ENCODE data around the gene ANKUB1. TPM values are rescaled to one million over a fixed set of nuclear protein-coding genes. Genes with fewer than 3 reads are reported as not detected.

The ANKUB1 gene
- total and polyA plus RNA-seq, 10 of the 15 experiments (the other 5 are each of a cell fraction or from before 2014, with no cell fraction given), result 0.08 TPM; not detected in 9

GRCh38 chr3:149752051-149752787 lies 40.1 kb downstream of the ANKUB1 start, which contains the start of gene COMMD2 (continued):
- TF ChIP-seq YBX1 (IDR thresholded peaks at IDR 0.05), result no peak
- TF ChIP-seq MTA3 (IDR thresholded peaks at IDR 0.05; ENCODE audit: borderline replicate concordance, low read length), result no peak; the same call in 1 of the 2 replicates
- TF ChIP-seq ATF2 (IDR thresholded peaks at IDR 0.05; ENCODE audit: low read length), result peak; percentile 76
- no peak for TF ChIP-seq ZNF622 (IDR thresholded peaks at IDR 0.05)
- peak; percentile 92 for TF ChIP-seq POLR2AphosphoS5 (IDR thresholded peaks at IDR 0.05; ENCODE audit: low read length)
- no peak for TF ChIP-seq MYC (IDR thresholded peaks at IDR 0.05; ENCODE audit: insufficient read depth, insufficient read length, insufficient replicate concordance, low read length, severe bottlenecking)
- no peak for TF ChIP-seq BMI1 (IDR thresholded peaks at IDR 0.05; ENCODE audit: borderline replicate concordance)
- peak; percentile 72; the same call in 1 of the 2 replicates for TF ChIP-seq CBFB (IDR thresholded peaks at IDR 0.05; ENCODE audit: low read depth)
- TF ChIP-seq ATF7 (IDR thresholded peaks at IDR 0.05; ENCODE audit: low read depth), result peak; percentile 73

GRCh38 chr3:149751551-149751950 lies 40.8 kb downstream of the ANKUB1 start:
- H3K4me1 ChIP-seq (ENCODE audit: control insufficient read depth, insufficient read depth, low read length), result no peaks in the 10 kb centered on the region
- H3K27me3 ChIP-seq (replicated peaks in 1 of 2; ENCODE audit: control insufficient read depth in 2 of 2, insufficient read depth in 2 of 2, low read length in 1 of 2), result no peaks in the 10 kb centered on the region
- H3K4me3 ChIP-seq, result peak overlapping the region; percentile 85
- H3K27ac ChIP-seq (ENCODE audit: control insufficient read depth, insufficient read depth), result no peak overlapping the region
- DNase-seq (ENCODE audit: low read depth, low spot score) (no peak), ATAC-seq (no peak), FAIRE-seq (no peak)
- no peak for TF ChIP-seq CEBPZ (IDR thresholded peaks at IDR 0.05; ENCODE audit: low read depth, low read length)
- no peak for TF ChIP-seq EZH2 (IDR thresholded peaks at IDR 0.05; ENCODE audit: borderline replicate concordance, control insufficient read depth, low read depth, low read length)
- TF ChIP-seq CHD1 (IDR thresholded peaks at IDR 0.05; ENCODE audit: low read depth, low read length), result no peak
- TF ChIP-seq NFYB (IDR thresholded peaks at IDR 0.05; ENCODE audit: insufficient read depth, low read depth, low read length), result no peak
- no peak for TF ChIP-seq CEBPB (IDR thresholded peaks at IDR 0.05; ENCODE audit: borderline replicate concordance in 1 of 2, low read depth in 2 of 2, low read length in 2 of 2)
- no peak for TF ChIP-seq RBBP5 (conservative IDR thresholded peaks at IDR 0.05)
- no peak for TF ChIP-seq CBFB (IDR thresholded peaks at IDR 0.05; ENCODE audit: low read depth)
- H3K36me3 ChIP-seq (ENCODE audit: control insufficient read depth in 2 of 2, insufficient read depth in 2 of 2, low read length in 1 of 2), result peaks cover 0 to 12% of the 10 kb centered on the region in 2 experiments; a peak in 2 of 4 replicates
- WGBS (ENCODE audit: insufficient coverage, insufficient replicate concordance, low lambda C conversion rate, missing lambda C conversion rate), result 1% methylated on average over 4 of the region's 4 CpGs
- intact Hi-C loops (cut with micrococcal nuclease; ENCODE audit: unreplicated experiment) (no loop called here), in situ Hi-C loops (cut with MboI) (no loop called here)
- H3K4me2 ChIP-seq (ENCODE audit: control insufficient read depth, insufficient read depth), result peak overlapping the region; percentile 49
- ChIA-PET SMC1A (ENCODE audit: uncharacterized antibody, unreplicated experiment) (interaction anchor here (0.6 to 3.1 kb wide), 22 partner anchors 9 to 261 kb away, joined by 3 to 26 read pairs (median 6); partner anchors contain the start of genes RNF13 and WWTR1), CTCF (interaction anchor here (0.6 to 4.7 kb wide), 18 partner anchors 14 to 255 kb away, joined by 3 to 49 read pairs (median 6); partner anchors contain the start of gene WWTR1), RAD21 (ENCODE audit: unreplicated experiment) (interaction anchor here (0.9 to 3.4 kb wide), 8 partner anchors 15 to 220 kb away, joined by 3 to 34 read pairs (median 7); no protein-coding TSS in a partner anchor), POLR2A (interaction anchor here (0.7 to 1.2 kb wide), 6 partner anchors 13 to 95 kb away, joined by 3 to 4 read pairs (median 3); no protein-coding TSS in a partner anchor)
- H3K79me2 ChIP-seq (ENCODE audit: control insufficient read depth, insufficient read depth, low read length), result peaks cover 6% of the 10 kb centered on the region
- BruUV-seq (replicated peaks), result no TSS peak
- H3K9me3 ChIP-seq (replicated peaks; ENCODE audit: control insufficient read depth, insufficient read depth, low read length), result no peaks in the 10 kb centered on the region; the same call in 2 of the 3 replicates
- peak overlapping the region; percentile 89 for H2AFZ ChIP-seq (ENCODE audit: control insufficient read depth, low read depth, low read length)
- no peaks in the 10 kb centered on the region for H4K20me1 ChIP-seq (ENCODE audit: control insufficient read depth, insufficient read depth)
- peak overlapping the region; percentile 79 for H3K9ac ChIP-seq (ENCODE audit: control insufficient read depth, insufficient read depth, low read length)

Data from GM12878 (cell line).